Measurements from ENCODE around the gene SPON2. TPM values are rescaled to one million over a fixed set of nuclear protein-coding genes. Genes with fewer than 3 reads are reported as not detected.

SPON2 gene
- total RNA-seq, 2 donors from 2014 or later: 15.2 to 18.4 TPM

- H3K4me3 ChIP-seq: no peak overlapping the region
Observed at GRCh38 chr4:1183985-1184773, 11.8 kb upstream of the SPON2 start.

GRCh38 chr4:1182313-1182712, 9.9 kb upstream of the SPON2 start:
- H3K4me3 ChIP-seq: no peak overlapping the region
- DNase-seq (ENCODE audit: low spot score) (no peak), ATAC-seq (ENCODE audit: insufficient number of reproducible peaks, low FRiP score, low read depth) (no peak)
- no peak for TF ChIP-seq CTCF (IDR thresholded peaks at IDR 0.05)
- H3K27me3 ChIP-seq (replicated peaks; ENCODE audit: insufficient read depth): no peaks in the 10 kb centered on the region
- peaks cover 0 to 5% of the 10 kb centered on the region in 2 donors for H3K4me1 ChIP-seq (ENCODE audit: control insufficient read depth in 1 of 2, low read depth in 2 of 2)
- no peaks in the 10 kb centered on the region for H3K9me3 ChIP-seq
- H3K27ac ChIP-seq: no peak overlapping the region
- no peaks in the 10 kb centered on the region for H3K36me3 ChIP-seq

More at GRCh38 chr4:1183985-1184773, 11.8 kb upstream of the SPON2 start:
- no peaks in the 10 kb centered on the region for H3K27me3 ChIP-seq (replicated peaks; ENCODE audit: insufficient read depth)
- TF ChIP-seq CTCF (IDR thresholded peaks at IDR 0.05): no peak
- no peaks in the 10 kb centered on the region for H3K9me3 ChIP-seq
- DNase-seq (ENCODE audit: low spot score) (no peak), ATAC-seq (ENCODE audit: insufficient number of reproducible peaks, low FRiP score, low read depth) (no peak)
- peaks cover 0 to 5% of the 10 kb centered on the region in 2 donors for H3K4me1 ChIP-seq (ENCODE audit: control insufficient read depth in 1 of 2, low read depth in 2 of 2)
- H3K27ac ChIP-seq: no peak overlapping the region
- no peaks in the 10 kb centered on the region for H3K36me3 ChIP-seq

- Histone ChIP-seq H3K4me3 (no peak overlapping the region), H3K4me1 (ENCODE audit: control insufficient read depth in 1 of 2, low read depth in 2 of 2) (peaks cover 0 to 5% of the 10 kb centered on the region in 2 donors), H3K9me3 (no peaks in the 10 kb centered on the region), H3K36me3 (no peaks in the 10 kb centered on the region), H3K27me3 (replicated peaks; ENCODE audit: insufficient read depth) (no peaks in the 10 kb centered on the region), H3K27ac (no peak overlapping the region)
- DNase-seq (ENCODE audit: low spot score): no peak
- TF ChIP-seq CTCF (IDR thresholded peaks at IDR 0.05): no peak
- no peak for ATAC-seq (ENCODE audit: insufficient number of reproducible peaks, low FRiP score, low read depth)
Observed at GRCh38 chr4:1180663-1181062, 8.3 kb upstream of the SPON2 start.

- no peak for TF ChIP-seq CTCF (IDR thresholded peaks at IDR 0.05)
- no peak overlapping the region for H3K4me3 ChIP-seq
- H3K4me1 ChIP-seq (ENCODE audit: control insufficient read depth in 1 of 2, low read depth in 2 of 2): peaks cover 0 to 5% of the 10 kb centered on the region in 2 donors
- no peak overlapping the region for H3K27ac ChIP-seq
- DNase-seq (ENCODE audit: low spot score) (no peak), ATAC-seq (ENCODE audit: insufficient number of reproducible peaks, low FRiP score, low read depth) (no peak)
- no peaks in the 10 kb centered on the region for H3K27me3 ChIP-seq (replicated peaks; ENCODE audit: insufficient read depth)
- no peaks in the 10 kb centered on the region for H3K36me3 ChIP-seq
- H3K9me3 ChIP-seq: no peaks in the 10 kb centered on the region
Observed at GRCh38 chr4:1179976-1180375, 7.6 kb upstream of the SPON2 start.

GRCh38 chr4:1179089-1179441, 6.7 kb upstream of the SPON2 start:
- DNase-seq (ENCODE audit: low spot score): no peak
- Histone ChIP-seq H3K9me3 (no peaks in the 10 kb centered on the region), H3K4me1 (ENCODE audit: control insufficient read depth in 1 of 2, low read depth in 2 of 2) (no peaks in the 10 kb centered on the region), H3K36me3 (no peaks in the 10 kb centered on the region), H3K27me3 (replicated peaks; ENCODE audit: insufficient read depth) (no peaks in the 10 kb centered on the region), H3K27ac (no peak overlapping the region), H3K4me3 (no peak overlapping the region)
- no peak for ATAC-seq (ENCODE audit: insufficient number of reproducible peaks, low FRiP score, low read depth)
- no peak for TF ChIP-seq CTCF (IDR thresholded peaks at IDR 0.05)

Data from thoracic aorta (tissue), 2 donors.